Coronary artery (tissue), 2 donors: Measurements from ENCODE around the gene MST1R.

Source experiments
- DNase-seq: peaks from one replicate; pipeline ENCODE4 v3.0.0-alpha.2; 2017; ENCODE audit warnings: low spot score
- H3K27ac ChIP-seq, 2 donors: fragments of 200-600 bp; sonication (generic); one replicate each; pipeline ENCODE4 v1.5.1; 2016 to 2019
- H3K4me3 ChIP-seq: fragments of 200-600 bp; sonication (generic); 2 replicates; pipeline ENCODE4 v1.5.1; 2016; ENCODE audit warnings: mild to moderate bottlenecking, moderate library complexity
- CTCF ChIP-seq: fragments of 200-600 bp; sonication (generic); IDR thresholded peaks from one replicate; pipeline ENCODE4 v1.5.1; 2019; ENCODE audit warnings: antibody characterized with exemption

MST1R gene

GRCh38 chr3:49930922-49931321, 27.2 kb upstream of the MST1R start:
- DNase-seq = no peak
- no peak for TF ChIP-seq CTCF
- H3K27ac ChIP-seq = no peak overlapping the region
- no peak overlapping the region for H3K4me3 ChIP-seq

- DNase-seq = no peak
- TF ChIP-seq CTCF = no peak
- Histone ChIP-seq H3K27ac (peak overlapping the region; percentile 76 to 89), H3K4me3 (peak overlapping the region; percentile 87)
These were observed 26.6 kb upstream of the MST1R start for GRCh38 chr3:49930168-49930690.

- peak; percentile 97 for DNase-seq
- TF ChIP-seq CTCF = no peak
- Histone ChIP-seq H3K4me3 (peak within 1 kb of the TSS; percentile 87), H3K27ac (peak within 1 kb of the TSS; percentile 76 to 89)
These were observed 25.9 kb upstream of the MST1R start, which contains the start of gene MON1A for GRCh38 chr3:49929291-49930167. Gene MON1A (minus strand): TSS chr3:49929811. CDS start chr3:49913346, 16,465 bp downstream.

- H3K4me3 ChIP-seq = peak overlapping the region; percentile 87
- no peak for DNase-seq
- TF ChIP-seq CTCF = no peak
- H3K27ac ChIP-seq = no peak overlapping the region
These were observed 24.9 kb upstream of the MST1R start for GRCh38 chr3:49928481-49929017.

GRCh38 chr3:49927798-49928197, 24.1 kb upstream of the MST1R start:
- Histone ChIP-seq H3K27ac (no peak overlapping the region), H3K4me3 (no peak overlapping the region)
- DNase-seq = no peak
- TF ChIP-seq CTCF = no peak

- Histone ChIP-seq H3K4me3 (no peak overlapping the region), H3K27ac (no peak overlapping the region)
- DNase-seq = no peak
- no peak for TF ChIP-seq CTCF
These were observed 22.6 kb upstream of the MST1R start for GRCh38 chr3:49926117-49926728.
